Bone marrow (tissue), 2 donors: Measurements from ENCODE around the gene PIGU.

Experiments
- DNase-seq, 2 donors: peaks; one replicate each; lab custom pipeline; 2025; lab: John Stamatoyannopoulos, UW

Gene PIGU

GRCh38 chr20:34512266-34512954 lies 164.5 kb downstream of the PIGU start:
- DNase-seq = no peak

GRCh38 chr20:34511891-34512265 lies 165.0 kb downstream of the PIGU start:
- DNase-seq = no peak

GRCh38 chr20:34510575-34510974 lies 166.3 kb downstream of the PIGU start:
- no peak for DNase-seq
